Right lung (tissue), 5 donors: ENCODE measurements around the gene CDK14. TPM values are rescaled to one million over a fixed set of nuclear protein-coding genes. Genes with fewer than 3 reads are reported as not detected.
A peak's percentile ranks its signal among the peaks of the same experiment; 100 is the strongest.

Source experiments
- DNase-seq, 2 donors: peaks; one replicate each; pipeline ENCODE4 v3.0.0-alpha.2; 2013
- polyA plus RNA-seq, 5 donors: library from polyadenylated mRNA; unstranded; fragments of 120-200 nt; gene quantifications; one replicate each; pipeline versions ENCODE4 v1.2.1 to v1.2.3, GENCODE V29; 2013; ENCODE audit warnings: inconsistent platforms in 1 of 5, low replicate concordance in 1 of 5; ENCODE audit not compliant: insufficient read length in 5 of 5, insufficient read depth in 1 of 5

CDK14 gene
- polyA plus RNA-seq, 5 donors = 19.3 to 34.5 (median 33.5) TPM

DNA sequence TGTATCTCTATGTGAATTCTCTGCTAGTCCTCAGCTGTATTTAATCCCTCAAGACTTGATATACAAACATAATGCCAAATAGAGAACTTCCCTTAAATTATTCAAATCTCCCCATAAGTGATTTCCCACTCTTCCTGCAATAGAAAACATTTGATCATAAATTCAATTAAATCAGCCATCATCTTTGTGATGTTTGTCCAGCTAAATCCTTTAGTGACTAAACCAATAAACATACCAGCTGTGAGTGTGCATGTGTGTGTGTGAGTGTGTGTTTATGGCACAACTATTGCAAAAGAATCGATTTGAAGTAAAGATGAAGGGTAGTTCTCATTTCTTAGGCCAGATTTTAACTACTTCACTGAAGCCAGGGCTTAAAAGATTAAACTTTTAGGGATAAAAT, 492.6 kb downstream of the CDK14 start:
- DNase-seq = no peak

- DNase-seq = peak; percentile 63
Measured at GRCh38 chr7:91089382-91089963, 493.4 kb downstream of the CDK14 start.

DNA sequence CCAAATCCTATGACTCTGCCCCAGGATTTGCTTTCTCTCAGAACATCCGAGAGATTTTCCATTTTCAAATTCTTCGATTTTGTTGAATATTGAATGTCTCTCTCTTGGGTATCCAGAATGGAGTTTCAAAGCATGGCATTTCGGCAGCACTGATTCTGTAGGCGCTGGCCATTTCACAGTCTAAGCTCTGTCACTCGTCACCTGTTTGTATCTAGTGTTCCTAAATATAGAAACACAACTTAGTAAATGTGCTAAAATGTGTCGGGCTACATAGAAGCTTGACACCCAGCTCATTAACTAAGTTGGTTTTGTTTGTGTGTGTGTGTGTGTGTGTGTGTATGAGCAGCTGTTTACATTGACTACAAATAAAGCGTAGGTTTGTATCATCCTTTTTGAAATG, 494.6 kb downstream of the CDK14 start:
- no peak for DNase-seq

DNA sequence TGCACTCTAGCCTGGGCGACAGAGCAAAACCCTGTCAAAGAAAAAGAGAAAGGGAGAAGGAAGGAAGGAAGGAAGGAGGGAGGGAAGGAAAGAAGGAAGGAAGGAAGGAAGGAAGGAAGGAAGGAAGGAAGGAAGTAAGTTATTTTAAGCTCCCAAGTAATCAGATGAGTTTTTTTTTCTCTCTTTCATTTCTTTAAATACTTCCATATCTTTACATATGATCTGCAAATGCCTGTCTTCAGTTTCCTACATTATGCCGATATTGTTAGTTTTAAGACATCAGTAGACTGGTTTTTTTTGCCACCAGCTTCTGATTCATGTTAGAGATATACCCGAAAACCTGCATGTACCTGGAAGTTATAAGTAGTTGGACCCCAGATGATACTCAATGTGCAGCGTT, 495.5 kb downstream of the CDK14 start:
- DNase-seq = no peak

- no peak for DNase-seq
Measured at GRCh38 chr7:91093181-91093580, 497.1 kb downstream of the CDK14 start.

DNA sequence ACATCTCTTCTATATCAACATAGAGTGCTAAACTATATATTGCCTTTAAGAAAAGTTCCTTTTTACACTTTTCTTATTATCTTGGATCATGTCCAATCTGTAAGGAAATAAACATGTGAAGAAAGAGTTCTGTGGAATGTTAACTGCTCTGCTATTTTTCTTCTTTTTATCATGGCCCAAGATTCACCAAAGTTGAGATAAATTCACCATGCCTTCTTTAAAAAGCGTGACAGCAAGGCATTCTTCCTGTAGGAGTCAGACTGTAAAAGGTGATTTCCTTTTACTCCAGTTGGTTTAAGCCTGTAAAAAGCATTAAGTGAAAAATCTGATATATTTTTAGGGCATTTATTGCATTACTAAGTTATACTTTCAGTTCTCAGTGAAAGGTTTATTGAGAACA, 502.4 kb downstream of the CDK14 start:
- DNase-seq = no peak

DNA sequence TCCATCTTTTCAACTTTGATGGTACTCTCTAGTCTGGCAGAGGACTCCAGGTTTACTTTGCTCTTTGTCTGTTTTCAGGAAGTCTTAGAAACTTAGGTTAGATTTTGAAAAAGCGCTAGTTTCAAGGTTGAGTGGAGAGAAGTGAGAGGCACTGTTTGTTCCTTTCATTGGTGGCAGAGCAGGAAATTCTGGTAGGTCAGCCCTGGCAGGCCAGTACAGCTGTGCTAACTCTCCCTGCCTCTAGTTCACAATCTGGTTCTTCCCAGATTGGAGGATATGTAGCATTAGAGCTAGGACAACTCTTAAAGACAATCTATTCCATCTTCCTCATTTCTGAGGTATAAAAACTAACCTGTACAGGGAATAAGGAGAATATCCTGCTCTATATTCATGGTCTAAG, 507.2 kb downstream of the CDK14 start:
- no peak for DNase-seq

- DNase-seq = no peak
Measured at GRCh38 chr7:91107460-91107859, 511.3 kb downstream of the CDK14 start.

DNA sequence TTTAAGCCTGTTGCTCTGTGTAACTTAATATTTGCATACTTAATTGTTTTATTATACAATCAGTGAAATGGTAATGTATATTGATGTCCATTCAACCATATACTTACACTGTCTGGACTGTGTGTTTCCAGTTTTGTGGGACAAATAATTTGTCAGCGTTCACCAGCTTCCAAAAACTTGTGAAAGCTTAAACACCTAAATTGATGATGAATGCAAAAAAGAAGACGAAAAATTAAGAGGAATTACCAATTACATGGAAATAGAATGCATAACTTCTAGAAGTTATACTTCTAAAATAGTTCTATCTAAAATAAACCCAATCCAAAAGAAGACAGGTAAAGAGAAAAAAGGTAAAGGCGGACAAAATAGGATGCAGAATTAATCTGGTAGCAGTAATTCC, 513.1 kb downstream of the CDK14 start:
- DNase-seq = no peak

- DNase-seq = no peak
Measured at GRCh38 chr7:91112902-91113341, 516.8 kb downstream of the CDK14 start.

GRCh38 chr7:91114232-91114631, 518.1 kb downstream of the CDK14 start:
- DNase-seq = no peak

DNA sequence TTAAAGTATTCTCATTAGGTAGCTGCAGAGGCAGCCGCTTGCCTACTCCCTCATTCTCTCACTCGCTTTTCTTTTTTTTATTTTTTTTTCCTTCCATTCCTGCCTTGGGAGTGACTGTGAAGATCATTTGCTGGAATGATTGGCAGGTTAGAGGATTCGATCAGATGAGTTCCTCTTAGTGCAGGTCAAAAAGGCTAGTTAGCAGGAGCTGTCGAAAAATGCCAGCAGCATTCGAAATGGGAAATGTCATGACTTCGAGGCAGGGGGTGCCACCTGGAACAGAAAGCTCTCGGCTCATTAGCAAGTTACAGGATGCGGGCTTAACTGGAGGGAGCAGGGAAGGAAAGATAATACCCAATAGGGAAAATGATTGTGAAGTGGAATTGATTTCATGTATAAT, 530.6 kb downstream of the CDK14 start:
- no peak for DNase-seq

DNA sequence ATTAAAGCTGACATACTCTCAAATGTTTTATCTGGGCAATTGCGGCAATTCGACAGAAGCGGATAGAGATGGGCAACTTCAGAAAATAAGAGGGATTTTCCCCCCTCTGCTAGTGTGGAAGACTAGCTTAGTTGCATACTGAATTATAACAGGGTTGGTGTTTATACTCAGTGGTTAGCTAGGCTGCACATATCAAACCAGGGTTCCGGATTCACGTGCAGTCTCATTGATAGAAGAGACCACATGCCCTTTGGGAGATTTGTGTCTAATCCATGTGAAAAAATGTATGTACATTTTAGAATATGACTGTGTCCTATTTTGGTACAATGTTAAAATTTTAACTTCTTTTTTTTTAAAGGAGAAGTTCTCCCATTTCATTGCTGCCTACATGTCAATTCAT, 531.2 kb downstream of the CDK14 start:
- no peak for DNase-seq

- no peak for DNase-seq
Measured at GRCh38 chr7:91127959-91128358, 531.8 kb downstream of the CDK14 start.

- DNase-seq = no peak
Measured at GRCh38 chr7:91128683-91129348, 532.7 kb downstream of the CDK14 start.

DNA sequence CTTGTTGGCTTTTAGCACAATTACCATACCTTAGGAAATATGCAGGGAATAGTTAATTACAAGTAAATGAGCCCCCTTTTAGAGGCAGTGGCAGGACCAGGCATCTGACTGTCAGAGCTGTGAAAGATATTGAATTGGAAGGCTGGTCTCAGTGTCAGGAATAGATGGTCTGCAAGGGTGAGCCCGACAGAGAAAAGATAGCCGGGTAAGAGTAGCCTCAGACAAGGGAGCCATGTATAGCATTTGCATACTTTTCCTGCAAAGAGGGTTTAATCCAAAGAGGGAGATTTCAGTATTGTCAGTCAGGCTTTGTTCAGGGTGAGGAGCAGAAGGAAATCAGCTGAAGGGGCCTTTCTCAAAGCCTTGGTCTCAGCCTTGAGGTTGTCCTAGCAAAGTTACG, 539.2 kb downstream of the CDK14 start:
- DNase-seq = no peak

DNA sequence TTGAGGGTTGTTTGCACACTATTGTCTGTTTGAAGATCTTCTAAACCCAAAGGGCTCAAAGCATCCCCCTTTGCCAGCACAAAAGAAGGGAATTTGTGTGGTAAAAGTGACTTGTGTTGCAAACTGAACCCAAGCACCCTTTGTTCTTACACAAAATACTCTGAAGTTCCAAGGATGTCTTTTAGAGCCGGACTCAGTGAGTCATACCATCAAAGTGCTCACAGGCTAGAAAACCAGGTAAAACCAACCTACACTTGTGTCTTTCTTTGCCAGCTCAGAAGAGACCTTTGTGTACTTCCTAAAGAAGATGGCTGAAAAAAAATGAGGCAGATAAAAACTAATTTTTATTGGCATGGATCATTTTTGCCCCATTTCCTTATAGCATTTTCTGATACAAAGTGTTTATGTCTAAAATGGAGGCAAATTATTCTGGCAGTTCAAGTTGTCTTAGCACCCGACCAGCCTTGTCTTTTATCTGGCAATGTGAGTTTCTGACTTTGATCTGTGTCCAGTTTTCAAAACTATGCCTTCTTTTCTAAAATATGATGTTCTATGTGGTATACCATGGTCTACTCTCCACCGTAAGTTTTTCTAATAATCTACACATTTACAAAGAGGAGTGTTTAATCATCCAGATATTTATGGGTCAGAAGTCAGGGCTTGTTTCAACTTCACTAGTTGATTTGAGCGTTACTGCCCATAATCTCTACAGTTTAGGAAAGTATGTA, 539.7 kb downstream of the CDK14 start:
- no peak for DNase-seq

DNA sequence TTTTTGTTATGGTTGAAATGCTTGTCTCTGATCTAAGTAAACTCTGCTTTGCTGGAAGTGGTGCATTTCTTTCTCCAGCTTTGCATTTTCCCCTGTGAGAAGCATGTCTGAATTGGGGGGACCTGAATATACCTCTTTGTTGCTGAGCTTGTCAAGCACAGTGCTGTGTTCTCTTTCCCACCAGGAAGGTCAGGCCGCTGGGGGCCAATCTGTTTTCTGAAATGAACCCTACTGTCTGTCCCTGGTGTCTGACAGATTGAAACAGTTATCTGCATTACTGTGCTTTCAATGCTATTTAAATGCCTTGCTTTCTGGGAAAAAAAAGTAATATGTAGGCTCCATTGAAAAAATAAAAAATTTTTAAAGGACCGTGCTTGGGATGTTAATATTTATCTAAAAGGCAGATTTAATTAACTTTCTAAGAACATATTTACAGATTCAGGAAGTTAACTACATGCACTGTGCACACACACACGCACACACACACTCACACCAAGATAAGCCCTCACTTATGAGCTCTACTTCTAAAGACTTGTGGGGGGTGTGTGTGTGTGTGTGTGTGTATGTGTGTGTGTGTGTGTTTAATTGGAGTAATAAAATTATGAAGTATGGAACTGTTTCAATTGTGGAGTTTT, 541.1 kb downstream of the CDK14 start:
- no peak for DNase-seq

- DNase-seq = no peak
Measured at GRCh38 chr7:91137788-91138368, 541.8 kb downstream of the CDK14 start.

GRCh38 chr7:91140286-91140685, 544.2 kb downstream of the CDK14 start:
- no peak for DNase-seq

GRCh38 chr7:91140982-91141381, 544.9 kb downstream of the CDK14 start:
- no peak for DNase-seq

- no peak for DNase-seq
Measured at GRCh38 chr7:91142743-91143142, 546.6 kb downstream of the CDK14 start.
